HK-2 (cell line): ENCODE results near the gene SPATA17.
"Not testable (repeated sequence)": the region's sequence is repeated elsewhere in the genome, so short reads cannot be mapped to it uniquely, and the experiment has no call there.

ENCODE experiments used
- DNase-seq: peaks from one replicate; pipeline ENCODE4 v3.0.0-alpha.2; 2018; ENCODE audit not compliant: unreplicated experiment

The SPATA17 gene, protein sequence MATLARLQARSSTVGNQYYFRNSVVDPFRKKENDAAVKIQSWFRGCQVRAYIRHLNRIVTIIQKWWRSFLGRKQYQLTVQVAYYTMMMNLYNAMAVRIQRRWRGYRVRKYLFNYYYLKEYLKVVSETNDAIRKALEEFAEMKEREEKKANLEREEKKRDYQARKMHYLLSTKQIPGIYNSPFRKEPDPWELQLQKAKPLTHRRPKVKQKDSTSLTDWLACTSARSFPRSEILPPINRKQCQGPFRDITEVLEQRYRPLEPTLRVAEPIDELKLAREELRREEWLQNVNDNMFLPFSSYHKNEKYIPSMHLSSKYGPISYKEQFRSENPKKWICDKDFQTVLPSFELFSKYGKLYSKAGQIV

DNA sequence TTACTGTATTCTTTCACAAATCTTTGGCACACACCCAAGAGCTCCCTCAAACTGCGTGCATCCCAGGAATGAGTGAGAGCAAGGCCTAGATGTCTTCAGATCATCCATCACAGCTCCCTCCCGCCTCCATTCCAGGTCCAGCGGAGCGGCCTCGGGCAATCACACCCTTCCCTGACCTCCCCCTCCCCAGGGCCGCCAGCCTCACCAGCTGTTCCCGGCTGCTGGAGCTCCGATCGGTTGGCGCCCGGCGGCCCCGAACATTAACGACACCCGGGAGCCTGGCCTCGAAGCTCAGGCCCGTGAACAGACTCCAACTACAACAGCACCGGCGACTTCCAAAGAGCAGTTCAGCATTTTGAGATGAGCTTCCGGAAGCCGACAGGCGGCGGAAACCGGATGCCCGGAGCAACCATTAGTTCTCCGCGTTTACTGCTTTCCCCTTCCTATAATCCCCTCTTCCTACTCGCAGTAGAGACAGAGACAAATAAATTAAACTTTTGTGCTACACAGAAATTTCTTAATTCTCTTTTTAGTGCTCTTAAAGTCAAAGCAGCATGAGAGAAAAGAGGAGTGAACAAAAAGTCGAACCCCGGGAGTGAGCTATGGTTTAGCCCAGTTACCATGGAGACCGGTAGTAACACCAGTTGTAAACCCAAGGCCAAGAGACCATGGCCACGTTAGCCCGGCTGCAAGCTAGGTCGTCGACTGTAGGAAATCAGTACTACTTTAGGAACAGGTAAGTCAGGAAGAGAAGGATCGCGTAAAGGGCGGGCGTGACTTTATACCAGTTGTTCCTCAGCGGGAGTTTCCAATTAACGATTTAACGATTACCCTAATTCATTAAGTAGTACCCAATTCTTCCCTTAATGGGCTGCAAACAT, at the start of gene SPATA17, which contains the start of gene GPATCH2:
TSS of gene SPATA17 (plus strand) at position 634 of the 881 bp plus-strand sequence. CDS start at position 669, 35 bp downstream.
TSS of gene GPATCH2 (minus strand) at position 380 of the 881 bp plus-strand sequence. CDS start at position 261, 119 bp downstream.
- DNase-seq, result peak; percentile 82

DNA sequence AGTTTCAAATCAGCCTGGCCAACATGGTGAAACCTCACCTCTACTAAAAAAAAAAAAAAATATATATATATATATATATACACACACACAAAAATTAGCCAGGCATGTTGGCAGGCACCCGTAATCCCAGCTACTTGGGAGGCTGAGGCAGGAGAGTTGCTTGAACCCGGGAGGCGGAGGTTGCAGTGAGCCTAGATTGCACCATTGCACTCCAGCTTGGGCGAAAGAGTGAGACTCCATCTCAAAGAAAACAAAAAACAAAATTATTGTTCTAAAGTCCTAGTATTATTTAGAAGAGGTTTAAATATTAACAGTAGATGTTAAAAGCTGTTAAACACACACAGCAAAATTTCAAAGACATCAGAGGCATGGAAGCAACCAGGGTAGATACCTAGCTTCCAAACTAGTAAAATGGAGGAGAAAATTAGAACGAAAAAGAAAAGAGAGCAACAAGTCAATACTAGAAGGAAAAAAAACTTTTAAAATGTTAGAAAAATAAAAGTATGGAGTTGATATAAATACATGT, 46.8 kb upstream of the SPATA17 start:
- not testable (repeated sequence) for DNase-seq

DNA sequence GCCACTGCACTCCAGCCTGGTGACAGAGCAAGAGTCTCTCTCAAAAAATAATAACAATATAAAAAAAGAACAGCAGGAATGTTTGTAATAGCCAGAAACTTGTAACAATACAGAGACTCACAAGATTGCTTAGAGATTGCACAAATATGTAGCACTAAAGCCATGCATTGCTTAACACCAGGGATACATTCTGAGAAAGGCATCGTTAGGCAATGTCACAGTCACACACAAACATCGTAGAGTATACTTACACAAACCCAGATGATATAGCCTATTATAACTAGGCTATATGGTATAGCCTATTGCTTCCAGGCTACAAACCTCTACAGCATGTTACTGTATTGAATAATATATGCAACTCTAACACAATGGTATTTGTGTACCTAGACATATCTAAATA, 45.6 kb upstream of the SPATA17 start:
- DNase-seq, result no peak

DNA sequence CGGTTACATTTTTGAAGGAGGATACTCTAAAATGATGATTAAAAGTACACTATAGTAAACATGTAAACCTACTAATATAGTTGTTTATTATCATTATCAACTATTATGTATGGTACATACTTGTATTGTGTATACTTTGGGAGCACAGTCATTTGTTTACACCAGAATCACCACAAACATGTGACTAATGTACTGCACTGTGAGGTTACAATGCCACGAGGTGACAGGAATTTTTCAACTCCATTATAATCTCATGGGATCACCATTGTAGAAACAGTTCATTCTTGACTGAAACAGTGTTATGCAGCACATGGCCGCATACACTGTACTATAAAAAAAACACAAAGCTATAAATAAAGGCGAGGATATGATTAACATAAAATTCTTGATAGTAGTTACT, 44.6 kb upstream of the SPATA17 start:
- DNase-seq, result no peak

DNA sequence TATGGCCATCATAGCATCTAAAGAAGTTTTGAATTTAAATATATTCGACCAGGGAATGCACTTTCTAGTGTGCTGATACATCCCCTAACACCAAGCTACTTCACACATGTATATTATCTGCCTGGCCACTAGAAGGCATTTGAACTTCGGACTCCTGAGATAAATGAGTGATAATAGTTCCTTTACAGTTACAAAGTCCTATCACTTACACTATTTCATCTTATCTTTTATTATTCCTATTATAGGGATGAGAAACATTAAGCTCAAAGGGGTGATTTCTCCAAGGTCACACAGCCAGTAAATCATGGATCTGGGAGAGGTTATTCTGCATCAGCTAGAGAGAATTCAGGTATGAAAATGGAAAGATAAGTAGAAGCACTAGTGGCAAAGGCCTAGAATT, 40.5 kb upstream of the SPATA17 start:
- DNase-seq, result no peak

DNA sequence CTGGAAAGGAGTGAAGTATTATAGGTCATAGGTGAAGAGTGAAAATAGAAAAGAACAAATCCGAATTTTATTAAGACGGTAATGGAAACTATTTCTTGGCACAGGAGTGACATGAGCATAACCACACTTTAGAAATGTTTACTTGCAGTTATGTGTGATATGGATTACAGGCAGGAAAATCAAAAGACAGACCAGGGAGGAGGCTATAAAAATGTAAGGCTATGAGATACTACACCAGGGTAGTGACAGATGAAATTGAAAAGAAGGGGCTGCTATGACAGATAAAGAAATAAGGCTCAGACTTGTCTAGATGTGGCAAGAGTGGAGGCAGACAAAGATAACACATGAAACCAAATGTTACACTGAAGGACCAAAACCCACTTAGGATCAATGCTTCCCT, 32.0 kb upstream of the SPATA17 start:
- DNase-seq, result no peak

DNA sequence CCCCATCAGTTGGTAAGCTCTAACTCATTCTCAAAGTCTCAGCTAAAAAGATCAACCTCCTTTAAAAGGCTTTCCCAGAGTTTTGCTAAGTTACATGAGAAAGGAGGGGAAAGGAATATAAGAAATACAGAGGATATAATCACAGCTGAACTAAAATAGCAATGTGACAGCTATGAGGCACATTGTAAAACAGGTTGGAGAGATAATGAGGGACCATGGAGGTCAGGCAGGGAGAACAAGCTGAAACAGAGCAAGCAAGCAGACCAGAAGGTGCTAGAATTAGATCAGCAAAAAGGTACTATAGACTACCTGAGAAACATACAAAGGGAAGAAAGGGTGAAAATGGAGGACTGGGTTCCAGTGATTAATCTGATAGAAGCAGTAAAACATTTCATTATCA, 28.8 kb upstream of the SPATA17 start:
- DNase-seq, result no peak

DNA sequence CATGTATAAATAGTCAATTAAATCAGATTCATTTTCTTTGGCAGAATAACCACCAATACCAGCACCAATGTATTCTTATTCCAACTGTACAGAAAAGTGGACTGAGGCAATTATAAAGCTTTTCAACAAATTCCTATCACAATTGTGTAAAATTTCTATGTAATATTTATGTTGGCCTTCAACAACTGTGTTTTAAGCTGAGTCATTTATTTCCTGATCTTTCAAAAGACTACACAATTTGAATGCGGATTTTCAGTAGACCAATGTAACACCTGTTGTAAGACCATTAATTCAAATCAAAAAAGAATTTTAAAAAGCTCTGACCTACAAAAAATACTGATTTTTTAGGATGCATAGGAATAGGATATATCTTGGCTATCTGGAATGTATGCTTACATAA, 25.8 kb upstream of the SPATA17 start:
- no peak for DNase-seq

DNA sequence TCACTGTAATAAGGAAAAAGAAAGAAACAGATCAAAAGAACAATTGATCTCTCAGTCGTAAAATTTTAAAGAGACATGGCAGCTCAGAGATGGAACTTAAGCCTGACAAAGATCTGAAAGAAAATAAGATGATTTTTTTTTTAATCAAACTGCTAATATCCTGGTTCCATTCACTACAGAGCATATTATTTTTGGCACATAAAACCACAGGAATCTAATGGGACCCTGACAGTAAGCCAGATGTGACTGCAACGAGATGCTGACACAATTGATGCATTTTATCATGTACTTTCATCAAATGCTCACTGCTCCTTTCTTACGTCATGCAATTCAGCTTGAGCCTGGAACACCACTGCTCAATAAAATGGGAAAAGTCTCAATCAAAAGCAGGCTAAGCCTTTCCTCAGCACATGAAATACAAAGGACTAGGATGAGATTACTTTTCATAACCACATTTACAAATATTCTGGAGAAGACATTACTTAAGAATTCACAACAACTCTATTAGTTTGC, 16.9 kb upstream of the SPATA17 start:
- DNase-seq, result no peak

DNA sequence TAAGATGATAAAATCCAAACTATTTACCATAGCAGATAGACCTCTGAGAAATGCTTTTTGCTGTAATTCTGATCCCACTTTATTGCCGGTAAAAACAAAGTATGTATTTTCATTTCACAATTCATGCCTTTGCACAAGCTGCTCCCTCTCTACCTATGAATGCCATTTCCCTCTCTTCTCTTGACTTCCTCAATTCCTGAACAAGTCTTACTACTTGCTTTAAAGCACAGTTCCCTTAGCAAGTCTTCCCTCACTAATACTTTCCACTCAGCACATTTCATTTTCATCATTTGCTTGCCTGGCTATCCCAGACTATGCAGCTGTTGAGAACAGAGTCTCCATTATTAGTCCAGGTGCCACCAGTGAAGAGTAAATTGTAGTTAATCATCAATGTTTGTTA, 14.0 kb upstream of the SPATA17 start:
- no peak for DNase-seq

DNA sequence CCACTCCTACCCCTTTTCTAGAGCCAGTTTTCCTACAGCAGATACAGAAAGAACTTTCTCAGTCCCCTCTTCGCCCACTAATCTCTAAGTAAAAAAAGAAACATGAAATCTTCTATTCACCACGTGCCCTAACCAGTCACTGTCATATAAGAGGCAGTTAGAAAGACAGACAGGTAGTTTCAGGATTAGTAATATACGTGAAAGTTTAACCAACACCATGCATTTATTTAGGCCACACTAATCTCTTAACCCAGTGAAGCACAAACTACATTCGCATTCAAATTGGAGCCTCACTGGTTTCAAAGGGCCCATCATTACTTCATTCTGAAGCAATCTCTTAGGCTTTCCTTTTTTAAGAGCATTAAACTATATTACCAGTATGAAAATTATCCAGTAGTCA, 10.3 kb upstream of the SPATA17 start:
- no peak for DNase-seq

DNA sequence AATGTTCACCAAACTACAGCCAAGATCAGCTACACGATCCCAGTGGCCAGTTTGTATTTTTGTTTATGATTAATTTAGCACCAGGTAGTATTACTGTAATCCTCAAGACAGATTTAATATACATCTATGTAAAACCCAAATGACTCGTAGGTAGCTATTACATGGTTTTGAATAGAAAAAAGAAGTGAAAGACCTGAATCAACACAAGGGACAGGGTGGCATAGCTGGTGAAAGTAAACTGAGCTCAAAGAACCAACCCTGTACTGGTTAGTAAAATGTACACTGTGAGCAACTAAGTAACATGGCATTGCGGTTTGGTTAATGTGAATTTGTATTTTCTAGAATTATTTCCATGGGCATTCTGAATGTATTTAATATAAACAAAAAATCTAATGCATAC, 9.1 kb upstream of the SPATA17 start:
- DNase-seq, result no peak

DNA sequence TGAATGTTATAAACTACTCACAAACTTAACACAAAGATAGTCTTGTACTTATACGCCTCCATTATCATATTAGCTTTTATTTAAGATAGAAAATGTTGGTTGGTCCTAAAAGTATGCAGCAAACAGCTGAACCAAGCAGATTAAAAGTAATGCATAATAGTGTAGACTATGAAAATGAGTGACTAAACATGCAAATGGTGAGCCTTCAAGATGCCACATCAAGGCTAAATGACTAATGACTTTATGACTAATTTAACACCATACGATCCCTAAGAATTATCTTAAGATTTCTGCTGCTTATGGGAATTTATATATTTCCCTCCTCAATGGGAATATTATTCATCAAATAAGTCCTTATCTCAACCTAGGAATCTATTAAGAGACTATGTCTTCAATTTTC, 4.8 kb upstream of the SPATA17 start:
- DNase-seq, result no peak

DNA sequence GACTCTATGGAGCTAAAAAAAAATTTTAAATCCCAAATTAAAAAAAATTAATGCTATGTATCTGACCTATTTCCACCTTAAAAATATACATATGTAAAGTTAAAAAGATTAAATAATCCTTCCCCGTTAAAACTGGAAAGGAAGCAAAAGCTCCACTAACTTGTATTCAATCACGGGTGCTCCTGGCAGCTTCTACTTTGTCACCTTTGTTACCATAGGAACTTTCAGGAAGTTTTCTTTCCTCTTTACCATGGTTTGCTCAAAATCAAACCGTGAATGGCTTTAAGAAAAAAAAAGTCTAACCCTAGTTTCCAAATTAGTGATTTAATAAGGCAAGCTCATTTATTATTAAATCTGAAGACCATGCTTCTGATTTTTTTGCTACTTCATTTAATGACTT, 3.7 kb upstream of the SPATA17 start:
- DNase-seq, result no peak

DNA sequence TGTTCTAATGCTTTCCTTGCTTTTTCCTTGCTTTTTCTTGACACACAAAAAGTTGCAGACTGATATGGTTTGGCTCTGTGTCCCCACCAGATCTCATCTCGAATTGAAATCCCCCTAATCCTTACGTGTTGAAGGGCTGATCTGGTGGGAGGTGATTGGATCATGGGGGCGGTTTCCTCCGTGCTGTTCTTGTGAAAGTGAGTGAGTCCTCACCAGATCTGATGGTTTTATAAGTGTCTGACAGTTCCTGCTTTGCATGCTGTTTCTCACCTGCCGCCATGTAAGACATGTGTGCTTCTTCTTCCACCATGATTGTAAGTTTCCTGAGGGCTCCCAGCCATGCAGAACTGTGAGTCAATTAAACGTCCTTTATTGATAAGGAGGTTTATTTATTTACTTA, 11.3 kb downstream of the SPATA17 start:
- DNase-seq, result no peak

DNA sequence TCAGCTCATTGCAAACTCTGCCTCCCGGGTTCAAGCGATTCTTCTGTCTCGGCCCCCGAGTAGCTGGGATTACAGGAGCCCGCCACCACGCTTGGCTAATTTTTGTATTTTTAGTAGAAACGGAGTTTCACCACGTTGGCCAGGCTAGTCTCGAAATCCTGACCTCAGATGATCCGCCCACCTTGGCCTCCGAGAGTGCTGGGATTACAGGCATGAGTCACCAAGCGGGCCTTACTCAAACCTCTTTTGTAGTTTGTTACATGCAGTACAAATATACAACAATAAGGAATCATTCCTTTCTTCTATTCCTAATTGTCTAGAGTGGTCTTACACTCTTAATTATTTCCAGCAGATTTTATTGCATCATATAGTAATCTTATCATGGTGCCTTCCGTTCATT, 16.6 kb downstream of the SPATA17 start:
- DNase-seq, result no peak

DNA sequence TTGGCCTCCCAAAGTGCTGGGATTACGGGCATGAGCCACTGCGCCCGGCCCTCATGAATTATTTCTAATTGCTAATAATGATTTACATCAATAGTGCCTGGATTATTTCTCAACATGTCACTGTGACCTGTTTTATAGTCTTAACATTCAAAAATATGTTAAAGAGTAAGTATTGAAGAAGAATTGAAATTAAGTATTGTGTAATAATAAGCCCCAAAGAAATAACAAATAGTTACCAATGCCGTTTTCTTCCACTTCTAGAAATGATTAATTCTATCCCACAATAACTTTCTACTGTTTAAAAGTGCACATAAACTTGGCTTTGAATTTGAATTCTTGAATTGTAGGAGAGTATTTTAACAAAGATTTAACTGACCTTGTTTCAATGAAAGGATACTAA, 19.5 kb downstream of the SPATA17 start:
- DNase-seq, result no peak

DNA sequence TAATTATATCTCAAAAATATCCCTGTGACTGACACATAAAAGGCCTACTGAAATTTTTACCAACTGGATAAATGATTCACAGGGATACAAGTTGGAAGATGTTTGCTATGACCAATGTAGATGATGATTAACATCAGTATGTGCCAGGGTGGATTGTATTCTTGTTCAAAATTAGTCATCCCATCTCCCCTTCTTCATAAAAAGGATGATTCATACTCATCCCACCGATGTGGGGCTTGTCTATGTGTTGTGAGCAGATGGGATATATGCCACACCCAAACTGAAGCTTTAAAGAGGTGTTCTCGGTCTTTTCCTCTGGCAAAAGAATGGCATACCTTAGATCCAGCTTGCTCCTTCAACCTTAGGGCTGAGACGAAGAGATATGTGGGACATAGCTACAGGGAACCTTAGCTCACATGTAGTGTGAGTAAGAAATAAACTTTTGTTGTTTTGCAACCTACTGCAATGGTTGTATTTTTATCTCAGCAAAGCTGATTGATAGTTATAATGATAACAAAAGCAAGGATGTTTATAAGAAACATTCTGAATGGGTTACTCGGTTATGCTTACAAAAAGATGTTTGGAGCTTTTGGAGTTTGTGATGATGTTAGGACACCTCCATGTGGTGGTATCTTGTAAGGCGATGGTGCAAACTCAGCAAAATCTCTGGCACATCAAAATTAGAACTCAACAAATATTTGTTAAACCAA, 29.4 kb downstream of the SPATA17 start:
- DNase-seq, result peak; percentile 37

DNA sequence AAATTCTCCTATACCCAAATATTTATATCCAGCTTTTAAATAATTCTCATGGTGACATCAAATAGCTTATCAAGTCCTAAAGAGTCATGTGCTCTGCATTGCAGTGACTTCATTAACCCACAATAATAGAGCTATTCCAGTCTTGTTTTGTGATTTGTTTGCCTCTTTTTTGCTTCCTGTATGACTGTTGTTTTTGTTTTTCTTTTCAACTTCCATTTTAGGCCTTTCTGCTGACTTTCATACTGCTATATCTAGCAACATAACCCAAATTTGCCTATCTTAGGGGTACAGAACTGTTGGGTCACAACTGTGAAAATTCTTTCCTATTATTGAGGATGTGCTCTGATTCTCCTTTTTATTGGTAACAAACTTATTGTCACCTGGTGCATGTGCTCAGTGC, 30.3 kb downstream of the SPATA17 start:
- DNase-seq, result no peak

DNA sequence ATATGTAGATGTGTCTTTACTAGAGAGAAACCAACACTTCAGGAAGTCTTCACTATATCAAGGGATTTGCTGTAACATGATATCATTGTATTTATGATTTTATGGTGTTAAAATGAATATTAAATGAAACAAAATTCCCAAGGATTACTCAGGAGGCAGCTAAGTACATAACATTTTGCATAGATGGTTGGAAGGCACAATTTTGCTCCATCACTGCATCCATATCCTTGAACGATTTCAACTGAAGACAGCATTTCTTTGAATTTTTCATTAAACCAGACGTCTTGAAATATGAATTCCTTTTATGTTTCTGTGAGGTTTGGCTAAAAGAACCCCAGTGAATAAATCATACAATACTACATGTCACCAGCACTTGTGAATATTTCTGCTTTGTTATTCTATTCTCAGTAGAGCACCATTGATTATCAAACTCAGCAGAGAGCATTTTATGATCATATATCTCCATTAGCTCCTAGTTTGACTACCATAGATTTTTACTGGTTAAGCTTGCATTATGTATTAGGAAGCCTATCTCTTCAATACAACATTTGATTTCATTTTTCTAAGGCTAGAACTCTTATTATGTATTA, 37.3 kb downstream of the SPATA17 start:
- DNase-seq, result no peak

DNA sequence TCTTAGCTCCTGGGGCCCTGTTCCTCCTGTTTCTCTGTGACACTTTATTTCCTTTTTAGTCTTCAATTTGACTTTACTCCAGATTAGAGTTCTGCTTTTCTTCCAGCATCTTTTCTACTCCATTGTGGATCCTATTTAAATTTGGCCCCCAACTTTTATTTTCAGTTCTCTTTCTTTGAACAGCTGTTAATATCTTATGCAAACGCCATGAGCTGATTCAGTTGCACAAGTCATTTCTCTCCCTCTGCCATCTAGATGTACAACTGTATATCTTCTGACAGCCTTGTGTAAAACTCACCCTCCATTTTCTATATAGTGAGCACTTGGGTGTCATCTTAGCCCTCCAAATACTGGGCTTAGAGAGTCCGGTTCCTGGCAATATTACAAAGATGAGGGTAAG, 42.2 kb downstream of the SPATA17 start:
- no peak for DNase-seq
